Activated T-cell treated with anti-CD3 and anti-CD28 coated beads for 4 hours (primary cell): Measurements from ENCODE around the gene LIMS1.

Experiments
- DNase-seq: peaks from one replicate; pipeline ENCODE4 v3.0.0-alpha.2; 2020

Gene LIMS1

DNA sequence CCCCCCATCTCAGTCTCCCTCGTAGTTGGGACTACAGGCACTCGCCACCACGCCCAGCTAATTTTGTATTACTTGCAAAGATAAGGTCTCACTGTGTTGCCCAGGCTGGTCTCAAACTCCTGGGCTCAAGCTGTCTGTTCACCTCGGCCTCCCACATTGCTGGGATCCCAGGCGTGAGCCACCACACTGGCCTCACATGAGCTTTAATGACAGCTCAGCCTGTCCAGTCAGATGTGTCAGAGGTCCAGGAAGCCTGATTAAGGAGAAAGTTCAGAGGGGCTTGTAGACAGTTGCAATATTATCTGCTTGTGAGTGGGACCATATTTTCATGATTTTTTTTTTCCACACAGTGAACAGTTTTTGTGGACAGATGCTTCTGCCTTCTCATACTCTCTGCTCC, 82.0 kb downstream of the LIMS1 start:
- no peak for DNase-seq

DNA sequence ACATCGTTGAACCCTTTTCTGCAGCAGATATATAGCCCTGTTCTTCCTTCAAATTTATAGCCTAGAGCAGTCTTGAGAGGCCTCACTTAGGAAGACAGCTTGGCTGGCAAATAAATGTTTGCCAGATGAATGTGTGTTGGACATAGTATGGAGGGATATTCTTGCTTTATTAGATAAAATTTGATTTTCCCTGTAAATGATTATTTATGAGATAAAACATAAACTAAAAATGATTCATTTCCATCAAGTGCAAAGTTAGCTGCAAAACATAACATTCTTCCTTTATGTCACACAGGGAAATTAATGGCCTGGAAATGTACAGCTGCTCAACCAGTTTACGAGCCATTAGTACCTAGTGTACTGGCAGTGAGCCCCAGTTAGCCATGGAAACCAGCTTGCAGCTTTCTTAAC, 82.5 kb downstream of the LIMS1 start:
- no peak for DNase-seq

DNA sequence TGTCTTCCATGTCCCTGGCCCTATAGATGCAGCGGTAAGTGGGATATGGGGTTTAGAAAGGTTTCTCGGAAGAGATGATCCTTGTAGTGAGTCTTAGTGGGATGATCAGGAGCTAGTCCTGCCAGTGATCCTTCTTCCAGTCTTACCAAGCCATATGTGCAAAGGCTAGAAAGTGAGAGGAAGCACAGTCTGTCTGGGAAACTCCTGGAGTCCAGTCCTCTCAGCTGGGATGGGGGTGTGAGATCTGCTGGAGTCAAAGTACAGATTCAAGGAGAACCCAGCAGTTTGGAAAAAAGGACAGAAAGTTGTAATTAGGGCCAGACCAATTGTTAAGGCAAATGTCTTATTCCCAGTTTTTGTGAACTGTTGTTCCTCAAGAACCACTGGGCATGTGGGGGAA, 83.3 kb downstream of the LIMS1 start:
- DNase-seq: no peak

DNA sequence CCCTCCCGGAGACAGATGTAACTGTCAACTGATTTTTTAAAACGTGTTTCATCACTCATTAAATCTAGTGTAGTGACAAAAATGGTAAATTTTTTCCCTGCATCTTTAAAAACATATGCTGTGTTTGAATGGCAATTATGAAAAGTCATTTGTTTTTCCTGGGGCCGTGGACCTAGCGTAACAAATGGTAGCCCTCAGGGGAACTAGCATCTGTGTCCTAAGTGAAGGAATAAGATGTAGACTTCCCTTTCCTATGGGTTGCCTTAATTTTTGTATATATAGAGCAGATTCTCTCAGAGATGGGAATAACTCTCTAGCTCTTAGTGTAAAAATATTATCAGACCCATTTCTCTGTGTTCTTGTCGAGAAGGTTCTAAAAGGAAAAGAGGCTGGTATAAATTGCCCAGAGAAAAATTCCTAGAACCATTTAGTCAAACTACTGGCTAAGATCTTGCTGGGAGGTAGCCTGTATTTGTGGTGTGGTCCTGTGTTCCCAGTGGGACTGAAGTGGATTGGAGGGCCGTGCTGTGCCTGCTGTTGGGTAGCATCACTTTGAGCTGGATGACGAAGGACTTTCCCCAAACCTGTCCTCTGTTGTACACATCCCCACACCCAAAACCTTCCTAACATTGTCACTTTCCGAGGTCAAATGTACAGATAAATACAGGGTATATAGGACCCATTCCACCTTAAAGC, 85.8 kb downstream of the LIMS1 start:
- DNase-seq: no peak

DNA sequence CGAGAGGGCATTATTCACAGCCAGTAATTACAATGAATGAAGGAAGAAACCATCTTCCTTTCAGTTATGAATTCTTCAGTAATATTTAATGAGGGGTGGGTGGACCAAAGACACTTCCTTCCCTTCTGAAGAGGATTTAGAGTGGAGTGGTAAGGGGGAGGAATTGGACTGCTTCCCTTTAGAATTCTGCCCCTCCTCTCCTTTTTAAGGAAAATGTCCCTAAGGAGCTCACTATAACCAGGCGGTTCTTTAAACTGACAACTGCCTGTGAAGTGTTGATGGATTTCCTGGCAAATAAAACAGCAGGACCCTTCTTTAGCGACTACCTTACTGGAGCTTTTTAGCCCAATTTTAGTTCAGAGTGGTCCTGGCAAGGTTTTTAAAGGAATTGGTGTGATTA, 86.4 kb downstream of the LIMS1 start:
- no peak for DNase-seq

DNA sequence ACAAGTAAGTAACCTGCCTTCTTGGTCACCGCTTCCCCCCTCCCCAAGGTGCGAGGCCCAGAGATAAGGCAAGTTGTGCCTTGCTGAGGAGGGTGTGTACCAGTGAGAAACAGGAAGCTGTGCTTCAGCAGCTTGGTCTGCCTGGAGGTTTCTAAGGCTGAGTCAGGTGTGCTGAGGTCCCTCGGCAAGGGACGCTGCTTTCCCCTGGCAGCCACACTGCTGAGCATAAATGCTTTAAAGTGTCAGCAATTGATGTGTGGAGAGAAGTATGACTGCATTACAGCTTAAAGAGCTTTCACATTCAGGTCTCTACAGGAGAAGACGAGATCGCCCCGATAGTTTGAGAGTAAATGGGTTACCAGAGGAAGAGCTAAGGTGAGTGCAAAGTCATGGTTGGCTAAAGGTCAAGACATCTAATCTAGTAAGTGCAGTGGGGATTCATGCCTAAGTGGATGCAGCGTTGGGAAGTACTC, 86.9 kb downstream of the LIMS1 start:
- DNase-seq: peak; percentile 56

DNA sequence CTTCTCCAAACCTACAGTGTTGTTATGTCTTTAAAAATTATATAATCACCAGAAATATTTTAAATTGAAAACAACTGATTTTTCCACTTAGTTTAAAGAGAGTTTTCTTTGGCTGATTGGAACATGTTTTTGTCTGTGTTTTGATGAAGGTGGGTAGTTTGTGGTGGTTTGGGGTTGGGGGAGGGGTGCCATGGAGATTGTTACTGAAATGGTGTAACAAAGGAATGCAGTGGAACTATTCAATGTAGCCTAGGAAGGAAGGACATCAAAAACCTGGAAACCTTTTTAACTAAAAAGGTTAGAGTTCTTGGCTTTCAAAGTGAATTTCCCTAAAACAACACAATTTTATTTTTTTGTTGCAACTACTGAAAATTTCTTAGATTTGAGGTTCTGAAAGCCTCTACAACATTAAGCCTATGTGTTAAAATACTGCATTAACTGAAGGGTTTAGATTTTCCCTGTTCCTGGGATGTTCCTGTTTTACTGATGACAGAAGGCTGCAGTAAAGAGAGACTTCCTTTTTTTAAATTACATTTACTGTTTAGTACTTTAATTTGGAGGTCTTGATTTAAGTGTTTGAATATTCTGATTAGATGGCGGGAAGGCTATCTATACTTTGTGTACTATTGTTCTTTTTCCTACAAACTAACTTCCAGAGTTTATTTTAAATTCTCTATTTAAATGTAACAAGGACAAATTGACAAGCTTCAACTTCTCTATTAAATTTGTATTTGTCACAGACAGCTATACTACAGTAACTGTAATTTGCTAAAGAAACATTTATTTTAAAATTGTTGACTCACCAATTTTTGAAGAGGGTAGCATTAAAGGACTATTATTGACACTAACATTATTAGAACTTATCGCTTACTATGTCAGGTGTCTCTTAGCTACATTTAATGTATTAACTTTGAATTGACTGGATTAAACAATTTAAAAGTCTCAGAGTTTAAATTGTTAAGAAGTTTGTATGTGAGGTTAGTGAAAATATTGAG, 87.7 kb downstream of the LIMS1 start:
- no peak for DNase-seq

DNA sequence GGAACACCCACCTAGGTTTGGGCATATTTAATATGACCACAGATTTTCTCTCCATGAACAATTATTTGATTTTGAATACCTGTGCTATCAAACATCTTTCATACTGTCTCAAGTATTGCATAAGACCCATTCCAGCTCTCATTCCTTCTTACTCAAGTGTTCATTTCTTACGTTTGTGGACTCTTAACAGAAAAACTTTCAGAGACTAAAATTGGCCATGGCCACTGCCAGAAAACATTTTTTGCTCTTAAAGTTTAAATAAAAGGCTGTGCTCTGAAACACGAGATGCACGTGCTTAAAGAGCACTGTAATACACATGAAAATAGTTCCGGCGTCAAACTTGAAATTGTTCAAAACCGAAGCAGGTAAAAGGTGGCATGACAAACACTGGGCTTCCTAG, 89.3 kb downstream of the LIMS1 start:
- DNase-seq: no peak

DNA sequence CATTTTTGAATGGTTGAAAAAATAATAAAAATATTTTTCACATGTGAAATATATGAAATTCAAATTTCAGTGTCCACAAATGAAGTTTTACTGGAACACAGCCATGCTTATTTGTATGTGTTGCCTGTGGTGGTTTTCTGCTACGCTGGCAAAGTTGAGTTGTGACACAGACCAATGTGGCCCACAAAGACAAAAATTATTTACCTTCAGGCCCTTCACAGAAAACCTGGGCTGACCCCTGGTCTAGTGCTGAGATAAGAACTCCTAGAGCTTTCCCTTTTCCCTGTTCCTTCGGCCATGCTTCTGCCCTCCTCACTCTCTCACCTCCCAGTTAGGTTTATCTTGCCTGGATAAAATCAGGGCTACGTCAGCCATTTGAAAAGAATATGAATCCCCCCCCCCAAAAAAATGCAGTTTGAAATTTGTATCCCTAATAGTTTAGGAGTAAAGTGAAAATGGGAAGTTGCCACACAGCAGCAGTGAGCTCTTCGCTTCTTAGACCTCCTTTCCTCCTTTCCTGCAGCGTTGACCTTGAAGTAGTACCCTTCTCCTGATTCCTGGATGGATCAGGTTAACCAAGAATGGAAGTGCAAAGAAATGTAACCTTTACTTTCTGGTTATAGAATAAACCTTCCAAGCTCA, 91.0 kb downstream of the LIMS1 start:
- no peak for DNase-seq

DNA sequence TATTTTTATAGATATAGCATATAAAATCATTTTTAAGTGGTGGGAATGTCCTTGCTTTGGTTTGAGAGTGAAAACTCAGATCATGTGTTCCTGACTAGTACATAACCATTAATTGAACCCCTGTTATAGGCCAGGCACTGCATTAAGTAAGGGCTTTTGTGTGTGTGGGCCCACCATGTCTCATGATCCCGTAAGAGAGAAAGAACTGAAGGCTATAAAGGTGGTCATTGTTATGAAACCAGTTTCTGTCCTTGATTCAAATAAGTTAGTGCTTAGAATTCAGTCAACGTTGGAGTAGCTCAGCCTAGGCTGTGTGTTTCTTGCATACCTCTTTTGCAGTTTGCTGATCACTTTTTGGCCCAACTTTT, 91.5 kb downstream of the LIMS1 start:
- DNase-seq: no peak

DNA sequence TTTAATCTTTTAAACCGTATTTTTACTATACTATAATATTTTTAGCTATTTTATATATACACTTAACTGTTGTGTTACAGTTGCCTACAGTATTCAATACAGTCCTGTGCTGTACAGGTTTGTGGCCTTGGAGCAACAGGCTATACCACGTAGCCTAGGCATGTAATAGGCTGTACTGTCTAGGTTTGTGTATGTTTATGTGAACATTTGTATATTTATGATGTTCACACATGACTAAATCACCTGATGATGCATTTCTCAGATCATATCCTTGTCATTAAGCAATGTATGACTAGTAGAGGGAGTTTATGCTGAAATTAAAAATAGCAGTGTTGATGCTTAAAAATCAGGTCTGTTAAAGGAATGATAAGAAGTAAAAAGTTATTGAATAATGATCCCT, 92.7 kb downstream of the LIMS1 start:
- DNase-seq: no peak

DNA sequence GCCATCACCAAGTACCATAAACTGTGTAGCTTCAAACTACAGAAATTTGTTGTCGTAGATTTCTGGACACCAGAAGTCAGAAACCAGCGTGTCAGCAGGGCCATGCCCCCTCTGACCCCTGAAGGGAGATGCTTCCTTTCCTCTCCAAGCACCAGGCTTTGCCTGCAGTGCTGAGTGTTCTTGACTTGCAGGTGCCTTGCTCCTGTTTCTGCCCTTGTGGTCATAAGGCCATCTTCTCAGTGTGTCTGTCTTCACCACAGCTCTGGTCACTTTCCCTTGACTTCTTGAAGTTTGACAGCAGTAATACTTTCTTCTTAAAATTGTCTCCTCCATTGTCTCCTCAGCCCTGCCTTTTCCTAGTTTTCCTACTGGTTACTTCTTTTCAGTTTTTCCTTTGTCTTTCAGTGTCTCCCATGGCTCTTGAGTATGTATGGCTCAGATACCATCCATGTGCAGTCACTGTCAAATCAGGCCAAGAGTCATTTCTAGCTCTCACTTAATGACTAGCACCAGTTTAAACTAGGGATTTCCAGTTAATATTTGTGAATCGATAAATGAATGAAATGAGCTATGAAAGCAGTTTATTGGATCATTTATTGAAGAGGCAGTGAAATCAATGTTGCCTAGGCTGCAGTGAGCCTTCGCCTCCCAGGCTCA, 93.8 kb downstream of the LIMS1 start:
- DNase-seq: no peak

DNA sequence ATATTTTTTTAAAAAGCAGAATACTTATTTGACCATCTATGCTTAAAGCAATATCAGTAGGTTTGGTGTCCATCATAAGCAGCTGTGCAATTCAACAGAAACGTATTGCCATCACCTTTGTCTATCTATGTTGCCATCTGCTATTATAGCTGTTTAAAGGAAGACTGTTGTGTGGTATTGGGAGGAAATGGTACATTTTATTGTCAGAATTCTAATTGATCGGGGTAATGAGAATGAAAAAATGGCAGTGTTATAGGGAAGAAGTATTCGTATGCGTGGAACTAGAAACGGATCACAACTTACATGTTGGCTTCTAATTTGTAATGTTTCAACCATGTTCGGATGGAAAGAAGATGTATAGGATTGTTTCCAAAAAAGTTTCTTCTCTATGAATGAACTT, 94.7 kb downstream of the LIMS1 start:
- DNase-seq: no peak

DNA sequence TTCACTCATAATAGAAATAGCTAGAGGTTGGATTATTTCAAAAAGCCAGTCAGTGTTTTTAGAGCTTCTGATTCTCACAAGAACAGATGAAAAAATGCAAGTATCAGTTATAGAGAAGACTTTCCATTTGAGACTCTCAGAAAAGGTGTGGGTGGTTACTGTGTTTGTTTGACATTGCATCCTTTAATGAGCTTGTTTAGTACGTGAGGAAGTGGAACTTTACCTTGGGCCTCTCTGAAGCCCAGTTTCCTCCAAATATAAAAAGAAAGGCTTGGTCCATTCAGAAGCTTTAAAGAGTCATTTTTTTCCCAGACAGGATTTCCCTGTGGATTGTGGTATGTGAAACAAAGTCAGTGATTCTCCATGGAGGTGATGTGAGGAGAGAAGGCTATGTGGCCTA, 95.1 kb downstream of the LIMS1 start:
- DNase-seq: no peak

DNA sequence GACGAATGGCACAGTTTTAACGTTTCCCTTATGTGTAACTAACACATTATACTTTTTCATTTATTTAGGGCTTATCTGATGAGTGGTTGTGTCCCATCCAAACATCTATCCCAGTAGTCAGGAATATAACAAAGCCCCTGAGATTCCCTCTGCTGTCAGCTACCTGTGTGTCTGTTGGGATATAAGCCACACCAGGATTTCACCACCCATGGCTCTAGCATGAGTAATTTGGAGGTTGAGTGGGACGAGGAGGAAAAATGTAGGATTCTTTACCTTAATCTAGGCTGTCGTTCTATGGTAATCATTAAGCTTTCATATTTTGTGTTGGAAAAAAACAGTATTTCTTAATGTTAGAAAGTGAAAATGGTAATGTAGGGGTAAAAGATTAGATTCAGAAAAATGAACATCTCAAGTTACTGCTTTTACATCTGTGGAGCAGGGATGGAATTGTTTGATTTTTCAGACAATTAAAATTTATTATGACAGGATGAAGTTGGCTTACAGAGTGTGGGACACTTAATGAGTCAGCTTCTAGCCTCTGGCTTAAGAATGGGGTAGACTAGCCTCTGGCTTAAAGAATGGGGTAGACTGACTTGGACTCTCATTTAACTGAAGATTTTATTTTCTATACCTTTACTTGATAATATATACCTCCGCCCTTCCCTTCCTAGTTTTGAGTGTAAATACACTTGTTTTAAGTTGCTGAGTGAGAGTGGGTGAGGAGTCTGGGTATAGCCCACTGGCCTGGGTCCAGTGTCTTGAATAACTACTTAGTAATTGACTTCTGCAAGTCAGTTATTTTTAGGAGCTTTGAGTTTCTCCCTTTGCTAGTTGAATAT, 96.5 kb downstream of the LIMS1 start:
- DNase-seq: no peak

DNA sequence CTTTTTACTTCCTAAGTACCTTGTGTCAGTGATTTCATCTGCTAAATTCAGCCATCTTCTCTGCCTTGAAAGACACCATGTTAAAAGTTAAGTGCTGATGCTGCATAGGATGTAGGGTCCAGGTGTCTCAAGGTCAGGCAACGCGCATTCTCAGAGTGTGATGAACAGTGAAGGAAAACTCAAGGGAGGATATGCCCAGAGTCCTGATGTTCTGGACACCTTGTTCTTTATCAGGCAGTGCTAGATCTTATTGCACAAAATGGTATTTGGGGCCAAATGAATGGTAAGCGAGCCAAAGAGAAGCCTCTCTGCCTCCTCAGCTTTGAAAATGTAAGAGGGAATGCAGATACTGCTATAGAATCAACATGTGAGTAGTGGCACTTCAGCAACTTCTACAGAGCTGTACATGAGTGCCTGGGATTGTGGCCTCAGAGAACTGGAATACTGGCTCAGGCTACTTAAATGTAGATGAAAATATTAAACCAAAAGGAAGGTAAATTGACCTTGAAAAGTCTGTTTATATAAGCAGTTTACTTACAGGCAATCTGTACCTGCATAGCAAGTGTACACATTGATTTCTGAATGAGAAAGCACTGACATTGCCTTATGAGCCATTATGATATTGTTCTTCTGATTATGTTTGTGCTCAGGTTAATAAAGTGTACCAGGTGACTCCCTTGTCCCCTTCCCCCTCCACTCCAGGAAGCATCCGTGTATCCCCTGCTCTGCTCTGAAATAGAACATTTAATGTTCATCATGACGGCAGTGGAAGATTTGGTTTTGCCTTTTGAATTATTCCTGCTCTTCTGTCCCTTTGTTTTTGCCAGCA, 98.3 kb downstream of the LIMS1 start:
- no peak for DNase-seq

DNA sequence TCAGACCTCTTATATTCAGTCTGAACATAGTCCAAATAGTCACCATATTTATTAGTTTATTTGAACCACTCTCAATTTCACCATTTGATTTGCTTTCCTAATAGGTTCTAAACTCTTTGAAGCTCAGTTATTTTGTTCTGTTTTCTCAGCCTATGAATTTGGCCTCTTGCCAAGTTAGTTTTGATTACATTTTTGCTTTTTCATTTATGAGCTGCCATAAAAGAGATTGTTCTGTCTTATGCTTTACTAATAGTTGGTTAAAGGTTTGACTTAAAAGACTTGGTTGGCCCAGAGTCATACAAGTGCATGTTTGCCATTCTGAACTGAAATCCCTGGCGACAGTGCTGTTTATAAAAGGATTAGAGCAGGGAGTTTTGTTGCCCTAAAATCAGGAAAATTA, 99.1 kb downstream of the LIMS1 start:
- no peak for DNase-seq

DNA sequence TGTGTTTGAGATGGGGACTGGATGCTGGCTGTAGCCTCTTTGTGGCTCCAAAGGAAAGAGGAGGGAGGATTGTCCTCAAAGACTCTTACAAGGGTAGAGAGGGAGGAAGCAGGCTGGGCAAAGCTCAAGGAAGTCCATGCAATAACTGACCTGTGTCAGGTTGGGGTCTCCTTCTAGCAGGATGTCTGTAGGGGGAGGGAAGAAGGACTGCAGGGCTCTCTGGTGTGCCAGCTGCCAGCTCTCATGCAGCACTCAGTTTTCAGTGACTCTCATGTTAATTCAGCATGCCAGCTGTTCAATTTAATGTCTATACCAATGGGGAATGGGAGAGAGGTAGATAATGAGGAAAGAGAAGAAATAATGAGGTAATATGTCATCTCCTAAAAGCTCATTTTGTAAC, 99.7 kb downstream of the LIMS1 start:
- DNase-seq: no peak

DNA sequence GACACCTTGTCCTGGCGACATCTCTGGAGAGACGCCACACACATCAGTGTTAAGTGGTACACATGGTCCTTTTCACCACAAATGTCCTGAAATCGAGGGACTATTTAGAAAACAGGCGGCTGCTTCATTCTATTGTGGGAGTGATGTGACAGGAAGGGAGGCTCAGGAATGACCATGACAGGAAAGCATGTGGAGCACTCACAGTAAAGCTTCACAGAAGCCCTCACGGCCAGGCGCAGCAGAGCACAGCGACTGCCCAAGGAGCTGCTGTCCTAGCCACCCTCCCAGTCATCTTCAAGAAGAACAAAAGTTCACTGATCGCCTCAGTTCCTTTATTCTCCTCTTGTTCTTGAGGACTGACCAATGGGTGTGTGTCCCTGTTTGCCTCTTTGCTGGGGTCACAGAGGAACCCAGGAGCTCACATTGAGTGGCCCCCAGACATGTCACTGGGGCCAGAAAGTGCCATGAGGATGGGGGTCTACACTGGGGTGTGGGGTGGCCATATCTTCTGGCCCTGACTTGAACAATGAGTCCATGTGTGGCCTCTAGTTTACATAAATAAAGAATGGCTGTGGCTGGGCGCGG, 100.4 kb downstream of the LIMS1 start:
- no peak for DNase-seq

DNA sequence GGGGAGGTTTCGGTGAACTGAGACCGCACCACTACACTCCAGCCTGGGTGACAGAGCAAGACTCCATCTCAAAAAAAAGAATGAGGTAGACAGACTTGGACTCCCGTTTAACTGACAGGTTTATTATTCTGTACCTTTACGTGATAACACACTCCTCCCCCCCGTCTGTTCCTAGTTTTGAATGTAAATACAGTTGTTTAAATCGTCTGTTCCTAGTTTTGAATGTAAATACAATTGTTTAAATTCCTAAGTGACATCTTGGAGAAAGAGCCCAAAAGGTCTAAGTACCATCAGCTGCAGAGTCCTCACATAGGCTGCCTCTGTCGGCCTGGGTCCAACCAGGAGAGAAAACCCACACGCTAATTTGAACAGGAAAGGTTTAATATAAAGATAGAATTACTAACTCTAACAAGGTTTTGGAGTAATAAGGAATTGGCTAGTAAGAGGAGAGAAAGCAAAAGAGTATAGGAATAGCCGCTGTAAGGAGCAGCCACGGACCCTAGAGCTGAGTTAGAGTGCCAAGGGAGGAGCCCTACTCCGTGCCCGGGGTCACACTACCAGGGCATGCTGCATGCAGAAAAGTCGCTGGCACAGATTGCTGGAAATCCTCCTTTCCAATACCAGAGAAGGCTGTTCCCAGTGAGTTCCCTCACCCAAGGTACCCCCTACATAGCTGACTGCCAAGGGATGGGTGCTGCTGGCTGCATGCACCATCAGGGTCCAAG, 101.5 kb downstream of the LIMS1 start:
- no peak for DNase-seq
